Lower leg skin (tissue), 3 donors: ENCODE measurements around the gene ATG101.

Experiments
- POLR2A ChIP-seq, 2 donors: fragments of 450-650 bp; IDR thresholded peaks; one replicate each; pipeline ENCODE4 v1.6.1; 2016 to 2017; ENCODE audit warnings: antibody characterized with exemption in 2 of 2, mild to moderate bottlenecking in 1 of 2, moderate library complexity in 1 of 2
- TF ChIP-seq, protein P1 (sequence below), 3 donors: fragments of 450-650 bp; IDR thresholded peaks; one replicate each; pipeline ENCODE4 v1.5.1; 2016; ENCODE audit warnings: antibody characterized with exemption in 3 of 3, mild to moderate bottlenecking in 3 of 3, moderate library complexity in 2 of 3

DNA sequence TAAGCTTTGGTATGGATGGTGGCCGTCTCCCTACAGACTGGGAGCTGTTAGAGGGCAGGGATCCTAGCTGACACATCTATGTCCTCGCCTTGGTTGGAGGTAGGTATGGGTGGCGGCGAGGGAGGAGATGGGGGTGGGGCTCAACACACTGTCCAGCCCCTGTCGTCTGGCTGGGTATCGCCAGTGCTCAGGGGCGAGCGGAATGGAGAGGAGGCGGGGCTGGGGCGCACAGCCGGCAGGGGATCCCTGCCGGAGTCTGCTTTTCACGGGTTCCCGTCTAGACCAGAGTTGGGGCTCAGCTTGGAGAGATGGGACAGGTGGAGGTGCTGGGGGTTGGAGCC lies 47.0 kb upstream of the ATG101 start:
- TF ChIP-seq, protein P1, sequence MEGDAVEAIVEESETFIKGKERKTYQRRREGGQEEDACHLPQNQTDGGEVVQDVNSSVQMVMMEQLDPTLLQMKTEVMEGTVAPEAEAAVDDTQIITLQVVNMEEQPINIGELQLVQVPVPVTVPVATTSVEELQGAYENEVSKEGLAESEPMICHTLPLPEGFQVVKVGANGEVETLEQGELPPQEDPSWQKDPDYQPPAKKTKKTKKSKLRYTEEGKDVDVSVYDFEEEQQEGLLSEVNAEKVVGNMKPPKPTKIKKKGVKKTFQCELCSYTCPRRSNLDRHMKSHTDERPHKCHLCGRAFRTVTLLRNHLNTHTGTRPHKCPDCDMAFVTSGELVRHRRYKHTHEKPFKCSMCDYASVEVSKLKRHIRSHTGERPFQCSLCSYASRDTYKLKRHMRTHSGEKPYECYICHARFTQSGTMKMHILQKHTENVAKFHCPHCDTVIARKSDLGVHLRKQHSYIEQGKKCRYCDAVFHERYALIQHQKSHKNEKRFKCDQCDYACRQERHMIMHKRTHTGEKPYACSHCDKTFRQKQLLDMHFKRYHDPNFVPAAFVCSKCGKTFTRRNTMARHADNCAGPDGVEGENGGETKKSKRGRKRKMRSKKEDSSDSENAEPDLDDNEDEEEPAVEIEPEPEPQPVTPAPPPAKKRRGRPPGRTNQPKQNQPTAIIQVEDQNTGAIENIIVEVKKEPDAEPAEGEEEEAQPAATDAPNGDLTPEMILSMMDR (IDR thresholded peaks at IDR 0.05): no peak
- no peak for TF ChIP-seq POLR2A (IDR thresholded peaks at IDR 0.05)
